ENCODE measurements around the gene LYL1. TPM values are rescaled to one million over a fixed set of nuclear protein-coding genes. Genes with fewer than 3 reads are reported as not detected.

LYL1 gene
- total and polyA plus RNA-seq, 2 of the 13 experiments (the other 11 are each of a cell fraction or from before 2014, with no cell fraction given), result 0.75 to 0.92 TPM

DNA sequence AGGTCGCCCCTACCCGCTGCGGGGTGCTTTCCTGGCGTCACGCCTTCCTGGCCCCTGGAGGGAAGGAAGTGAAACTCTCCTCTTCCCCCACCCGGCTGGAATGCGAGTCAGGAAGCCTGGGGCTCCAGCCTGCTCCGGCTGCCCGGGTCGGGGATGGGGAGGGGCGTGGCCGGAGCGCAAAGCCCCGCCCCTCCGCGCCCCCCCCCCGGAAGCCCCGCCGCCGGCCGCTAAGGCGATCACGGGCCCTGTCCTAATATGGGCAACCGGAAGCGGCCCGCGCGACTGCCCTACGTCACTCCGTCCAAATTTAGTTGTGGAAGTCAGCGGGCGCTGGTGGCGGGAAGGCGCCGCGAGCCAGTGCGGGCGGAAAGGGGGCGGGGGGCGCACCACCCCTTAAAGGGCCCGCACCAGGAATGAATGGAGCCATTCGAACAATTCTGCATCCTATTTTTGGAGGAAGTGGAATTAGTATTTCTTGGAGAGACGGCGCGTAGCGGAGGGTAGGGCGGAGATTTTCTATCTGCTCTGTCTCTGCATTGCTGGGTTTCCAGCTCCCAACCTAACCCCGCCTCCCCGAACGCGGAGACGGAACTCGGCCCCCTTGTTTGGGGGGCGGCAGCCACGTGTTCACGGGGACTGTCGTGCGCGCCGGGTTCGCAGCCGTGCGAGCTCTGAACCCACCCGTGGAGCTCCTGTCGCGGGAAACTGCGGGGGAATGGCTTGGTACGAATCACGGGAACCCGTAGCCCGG lies 49.1 kb upstream of the LYL1 start (continued):
- TF ChIP-seq, protein P1, sequence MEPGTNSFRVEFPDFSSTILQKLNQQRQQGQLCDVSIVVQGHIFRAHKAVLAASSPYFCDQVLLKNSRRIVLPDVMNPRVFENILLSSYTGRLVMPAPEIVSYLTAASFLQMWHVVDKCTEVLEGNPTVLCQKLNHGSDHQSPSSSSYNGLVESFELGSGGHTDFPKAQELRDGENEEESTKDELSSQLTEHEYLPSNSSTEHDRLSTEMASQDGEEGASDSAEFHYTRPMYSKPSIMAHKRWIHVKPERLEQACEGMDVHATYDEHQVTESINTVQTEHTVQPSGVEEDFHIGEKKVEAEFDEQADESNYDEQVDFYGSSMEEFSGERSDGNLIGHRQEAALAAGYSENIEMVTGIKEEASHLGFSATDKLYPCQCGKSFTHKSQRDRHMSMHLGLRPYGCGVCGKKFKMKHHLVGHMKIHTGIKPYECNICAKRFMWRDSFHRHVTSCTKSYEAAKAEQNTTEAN (CRISPR knock-in tag; conservative IDR thresholded peaks at IDR 0.05), result 0 out of 2 replicates have a peak, but pooled peaks have one; percentile 13
- TF ChIP-seq SMARCE1 (IDR thresholded peaks at IDR 0.05; ENCODE audit: borderline replicate concordance), result no peak
- no peak for TF ChIP-seq RCOR2 (CRISPR knock-in tag; IDR thresholded peaks at IDR 0.05)
- TF ChIP-seq ZNF670 (CRISPR knock-in tag; IDR thresholded peaks at IDR 0.05; ENCODE audit: borderline replicate concordance), result no peak
- no peak for TF ChIP-seq SNAPC2 (CRISPR knock-in tag; IDR thresholded peaks at IDR 0.05)
- peak; percentile 8; the same call in 1 of the 2 replicates for TF ChIP-seq TARDBP (CRISPR knock-in tag; IDR thresholded peaks at IDR 0.05)
- TF ChIP-seq, protein P2, sequence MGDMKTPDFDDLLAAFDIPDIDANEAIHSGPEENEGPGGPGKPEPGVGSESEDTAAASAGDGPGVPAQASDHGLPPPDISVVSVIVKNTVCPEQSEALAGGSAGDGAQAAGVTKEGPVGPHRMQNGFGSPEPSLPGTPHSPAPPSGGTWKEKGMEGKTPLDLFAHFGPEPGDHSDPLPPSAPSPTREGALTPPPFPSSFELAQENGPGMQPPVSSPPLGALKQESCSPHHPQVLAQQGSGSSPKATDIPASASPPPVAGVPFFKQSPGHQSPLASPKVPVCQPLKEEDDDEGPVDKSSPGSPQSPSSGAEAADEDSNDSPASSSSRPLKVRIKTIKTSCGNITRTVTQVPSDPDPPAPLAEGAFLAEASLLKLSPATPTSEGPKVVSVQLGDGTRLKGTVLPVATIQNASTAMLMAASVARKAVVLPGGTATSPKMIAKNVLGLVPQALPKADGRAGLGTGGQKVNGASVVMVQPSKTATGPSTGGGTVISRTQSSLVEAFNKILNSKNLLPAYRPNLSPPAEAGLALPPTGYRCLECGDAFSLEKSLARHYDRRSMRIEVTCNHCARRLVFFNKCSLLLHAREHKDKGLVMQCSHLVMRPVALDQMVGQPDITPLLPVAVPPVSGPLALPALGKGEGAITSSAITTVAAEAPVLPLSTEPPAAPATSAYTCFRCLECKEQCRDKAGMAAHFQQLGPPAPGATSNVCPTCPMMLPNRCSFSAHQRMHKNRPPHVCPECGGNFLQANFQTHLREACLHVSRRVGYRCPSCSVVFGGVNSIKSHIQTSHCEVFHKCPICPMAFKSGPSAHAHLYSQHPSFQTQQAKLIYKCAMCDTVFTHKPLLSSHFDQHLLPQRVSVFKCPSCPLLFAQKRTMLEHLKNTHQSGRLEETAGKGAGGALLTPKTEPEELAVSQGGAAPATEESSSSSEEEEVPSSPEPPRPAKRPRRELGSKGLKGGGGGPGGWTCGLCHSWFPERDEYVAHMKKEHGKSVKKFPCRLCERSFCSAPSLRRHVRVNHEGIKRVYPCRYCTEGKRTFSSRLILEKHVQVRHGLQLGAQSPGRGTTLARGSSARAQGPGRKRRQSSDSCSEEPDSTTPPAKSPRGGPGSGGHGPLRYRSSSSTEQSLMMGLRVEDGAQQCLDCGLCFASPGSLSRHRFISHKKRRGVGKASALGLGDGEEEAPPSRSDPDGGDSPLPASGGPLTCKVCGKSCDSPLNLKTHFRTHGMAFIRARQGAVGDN (CRISPR knock-in tag; IDR thresholded peaks at IDR 0.05), result peak; percentile 79
- no peak for TF ChIP-seq RNF2 (conservative IDR thresholded peaks at IDR 0.05; ENCODE audit: low read depth)
- no peak for TF ChIP-seq ASH2L (IDR thresholded peaks at IDR 0.05; ENCODE audit: insufficient read length, low read depth, low read length)
- TF ChIP-seq ZNF317 (CRISPR knock-in tag; IDR thresholded peaks at IDR 0.05), result peak; percentile 65; the same call in 1 of the 2 replicates
- TF ChIP-seq SNRNP70 (IDR thresholded peaks at IDR 0.05; ENCODE audit: low read depth, low read length), result no peak
- TF ChIP-seq, protein P3, sequence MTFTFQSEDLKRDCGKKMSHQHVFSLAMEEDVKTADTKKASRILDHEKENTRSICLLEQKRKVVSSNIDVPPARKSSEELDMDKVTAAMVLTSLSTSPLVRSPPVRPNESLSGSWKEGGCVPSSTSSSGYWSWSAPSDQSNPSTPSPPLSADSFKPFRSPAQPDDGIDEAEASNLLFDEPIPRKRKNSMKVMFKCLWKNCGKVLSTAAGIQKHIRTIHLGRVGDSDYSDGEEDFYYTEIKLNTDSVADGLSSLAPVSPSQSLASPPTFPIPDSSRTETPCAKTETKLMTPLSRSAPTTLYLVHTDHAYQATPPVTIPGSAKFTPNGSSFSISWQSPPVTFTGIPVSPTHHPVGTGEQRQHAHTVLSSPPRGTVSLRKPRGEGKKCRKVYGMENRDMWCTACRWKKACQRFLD (CRISPR knock-in tag; IDR thresholded peaks at IDR 0.05; ENCODE audit: borderline replicate concordance), result no peak
- peak; percentile 69; the same call in 1 of the 2 replicates for TF ChIP-seq SAFB2 (CRISPR knock-in tag; IDR thresholded peaks at IDR 0.05; ENCODE audit: borderline replicate concordance, low read depth)
- TF ChIP-seq ZNF343 (CRISPR knock-in tag; IDR thresholded peaks at IDR 0.05), result 0 out of 2 replicates have a peak, but pooled peaks have one; percentile 44
- TF ChIP-seq ZNF772 (CRISPR knock-in tag; IDR thresholded peaks at IDR 0.05), result peak; percentile 28; the same call in 1 of the 2 replicates
- TF ChIP-seq, protein P4, sequence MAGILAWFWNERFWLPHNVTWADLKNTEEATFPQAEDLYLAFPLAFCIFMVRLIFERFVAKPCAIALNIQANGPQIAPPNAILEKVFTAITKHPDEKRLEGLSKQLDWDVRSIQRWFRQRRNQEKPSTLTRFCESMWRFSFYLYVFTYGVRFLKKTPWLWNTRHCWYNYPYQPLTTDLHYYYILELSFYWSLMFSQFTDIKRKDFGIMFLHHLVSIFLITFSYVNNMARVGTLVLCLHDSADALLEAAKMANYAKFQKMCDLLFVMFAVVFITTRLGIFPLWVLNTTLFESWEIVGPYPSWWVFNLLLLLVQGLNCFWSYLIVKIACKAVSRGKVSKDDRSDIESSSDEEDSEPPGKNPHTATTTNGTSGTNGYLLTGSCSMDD (CRISPR knock-in tag; IDR thresholded peaks at IDR 0.05), result no peak
- TF ChIP-seq ZNF550 (CRISPR knock-in tag; IDR thresholded peaks at IDR 0.05; ENCODE audit: borderline replicate concordance), result no peak
- TF ChIP-seq TAF1 (CRISPR knock-in tag; IDR thresholded peaks at IDR 0.05), result peak; percentile 87
- TF ChIP-seq ZNF792 (CRISPR knock-in tag; IDR thresholded peaks at IDR 0.05), result peak; percentile 50; the same call in 1 of the 2 replicates
- TF ChIP-seq ZNF780A (CRISPR knock-in tag; IDR thresholded peaks at IDR 0.05), result no peak
- no peak for TF ChIP-seq TOPORS (CRISPR knock-in tag; IDR thresholded peaks at IDR 0.05)
- 0 out of 2 replicates have a peak, but pooled peaks have one; percentile 58 for TF ChIP-seq ZNF354B (CRISPR knock-in tag; IDR thresholded peaks at IDR 0.05)
- TF ChIP-seq SMARCC2 (IDR thresholded peaks at IDR 0.05), result no peak
- TF ChIP-seq HMGA1 (CRISPR knock-in tag; conservative IDR thresholded peaks at IDR 0.05), result no peak
